ENCODE measurements around the gene PFDN4. TPM values are rescaled to one million over a fixed set of nuclear protein-coding genes. Genes with fewer than 3 reads are reported as not detected.

Gene PFDN4
- total and polyA plus RNA-seq, 2 of the 13 experiments (the other 11 are each of a cell fraction or from before 2014, with no cell fraction given): 59.8 to 227 TPM

DNA sequence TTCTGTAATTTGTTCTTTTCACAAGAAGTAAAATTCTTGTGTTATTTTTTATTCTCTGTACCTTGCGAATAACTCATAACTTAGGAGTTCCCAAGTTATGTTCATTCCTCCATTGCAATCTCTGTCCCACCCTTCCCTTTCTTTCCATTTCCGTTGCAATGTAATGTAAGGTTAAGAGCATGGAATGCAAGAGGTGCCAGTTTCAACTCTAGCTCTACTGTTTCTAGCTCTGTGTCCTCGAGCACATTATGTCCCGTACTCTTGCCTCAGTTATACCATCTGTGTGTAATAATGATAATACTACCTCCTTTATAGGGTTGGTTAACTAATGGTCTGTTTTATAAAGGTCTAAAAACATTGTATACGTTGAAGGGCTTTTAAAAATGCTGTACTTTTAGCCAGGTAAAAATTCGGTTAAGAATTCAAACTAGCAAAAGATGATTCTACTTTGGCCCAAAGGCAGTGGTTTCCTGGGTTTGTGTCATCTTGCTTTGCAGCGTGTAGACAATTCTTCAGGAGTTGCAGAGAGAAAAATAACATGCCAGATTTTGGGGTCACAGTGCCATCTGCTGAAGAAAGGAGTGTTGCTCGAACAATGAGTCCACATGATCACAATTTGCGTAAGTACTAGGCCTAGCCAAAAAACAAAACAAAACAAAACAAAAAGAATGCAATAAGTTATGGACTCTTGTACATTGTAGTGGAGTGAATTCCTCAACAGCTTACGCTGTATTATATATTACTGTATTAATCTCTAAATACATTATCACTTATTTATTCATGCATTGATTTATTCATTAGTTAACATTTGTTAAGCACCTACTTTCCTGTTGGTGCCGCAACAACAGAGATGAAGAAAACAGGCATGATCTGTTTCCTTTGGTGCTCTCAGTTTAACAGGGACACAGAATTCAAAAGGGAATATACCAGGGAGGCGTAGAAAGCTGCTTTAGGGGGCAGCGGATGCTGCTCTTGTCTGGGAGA is 10.0 kb upstream of the PFDN4 start (continued):
- TF ChIP-seq ZNF552 (CRISPR knock-in tag; IDR thresholded peaks at IDR 0.05; ENCODE audit: borderline replicate concordance): no peak
- no peak for TF ChIP-seq MTF1 (CRISPR knock-in tag; IDR thresholded peaks at IDR 0.05)
- no peak for TF ChIP-seq ZNF746 (CRISPR knock-in tag; IDR thresholded peaks at IDR 0.05)
- TF ChIP-seq, protein P1, sequence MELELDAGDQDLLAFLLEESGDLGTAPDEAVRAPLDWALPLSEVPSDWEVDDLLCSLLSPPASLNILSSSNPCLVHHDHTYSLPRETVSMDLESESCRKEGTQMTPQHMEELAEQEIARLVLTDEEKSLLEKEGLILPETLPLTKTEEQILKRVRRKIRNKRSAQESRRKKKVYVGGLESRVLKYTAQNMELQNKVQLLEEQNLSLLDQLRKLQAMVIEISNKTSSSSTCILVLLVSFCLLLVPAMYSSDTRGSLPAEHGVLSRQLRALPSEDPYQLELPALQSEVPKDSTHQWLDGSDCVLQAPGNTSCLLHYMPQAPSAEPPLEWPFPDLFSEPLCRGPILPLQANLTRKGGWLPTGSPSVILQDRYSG (CRISPR knock-in tag; IDR thresholded peaks at IDR 0.05): no peak
- no peak for TF ChIP-seq RBM39 (IDR thresholded peaks at IDR 0.05; ENCODE audit: low read depth, low read length, poor library complexity, severe bottlenecking)
- no peak for TF ChIP-seq ZNF589 (CRISPR knock-in tag; conservative IDR thresholded peaks at IDR 0.05)
- no peak for TF ChIP-seq AHR (CRISPR knock-in tag; IDR thresholded peaks at IDR 0.05)
- TF ChIP-seq, protein P2, sequence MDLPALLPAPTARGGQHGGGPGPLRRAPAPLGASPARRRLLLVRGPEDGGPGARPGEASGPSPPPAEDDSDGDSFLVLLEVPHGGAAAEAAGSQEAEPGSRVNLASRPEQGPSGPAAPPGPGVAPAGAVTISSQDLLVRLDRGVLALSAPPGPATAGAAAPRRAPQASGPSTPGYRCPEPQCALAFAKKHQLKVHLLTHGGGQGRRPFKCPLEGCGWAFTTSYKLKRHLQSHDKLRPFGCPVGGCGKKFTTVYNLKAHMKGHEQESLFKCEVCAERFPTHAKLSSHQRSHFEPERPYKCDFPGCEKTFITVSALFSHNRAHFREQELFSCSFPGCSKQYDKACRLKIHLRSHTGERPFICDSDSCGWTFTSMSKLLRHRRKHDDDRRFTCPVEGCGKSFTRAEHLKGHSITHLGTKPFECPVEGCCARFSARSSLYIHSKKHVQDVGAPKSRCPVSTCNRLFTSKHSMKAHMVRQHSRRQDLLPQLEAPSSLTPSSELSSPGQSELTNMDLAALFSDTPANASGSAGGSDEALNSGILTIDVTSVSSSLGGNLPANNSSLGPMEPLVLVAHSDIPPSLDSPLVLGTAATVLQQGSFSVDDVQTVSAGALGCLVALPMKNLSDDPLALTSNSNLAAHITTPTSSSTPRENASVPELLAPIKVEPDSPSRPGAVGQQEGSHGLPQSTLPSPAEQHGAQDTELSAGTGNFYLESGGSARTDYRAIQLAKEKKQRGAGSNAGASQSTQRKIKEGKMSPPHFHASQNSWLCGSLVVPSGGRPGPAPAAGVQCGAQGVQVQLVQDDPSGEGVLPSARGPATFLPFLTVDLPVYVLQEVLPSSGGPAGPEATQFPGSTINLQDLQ (CRISPR knock-in tag; IDR thresholded peaks at IDR 0.05): no peak
- TF ChIP-seq ZNF329 (CRISPR knock-in tag; IDR thresholded peaks at IDR 0.05; ENCODE audit: low read depth): no peak
- TF ChIP-seq, protein P3, sequence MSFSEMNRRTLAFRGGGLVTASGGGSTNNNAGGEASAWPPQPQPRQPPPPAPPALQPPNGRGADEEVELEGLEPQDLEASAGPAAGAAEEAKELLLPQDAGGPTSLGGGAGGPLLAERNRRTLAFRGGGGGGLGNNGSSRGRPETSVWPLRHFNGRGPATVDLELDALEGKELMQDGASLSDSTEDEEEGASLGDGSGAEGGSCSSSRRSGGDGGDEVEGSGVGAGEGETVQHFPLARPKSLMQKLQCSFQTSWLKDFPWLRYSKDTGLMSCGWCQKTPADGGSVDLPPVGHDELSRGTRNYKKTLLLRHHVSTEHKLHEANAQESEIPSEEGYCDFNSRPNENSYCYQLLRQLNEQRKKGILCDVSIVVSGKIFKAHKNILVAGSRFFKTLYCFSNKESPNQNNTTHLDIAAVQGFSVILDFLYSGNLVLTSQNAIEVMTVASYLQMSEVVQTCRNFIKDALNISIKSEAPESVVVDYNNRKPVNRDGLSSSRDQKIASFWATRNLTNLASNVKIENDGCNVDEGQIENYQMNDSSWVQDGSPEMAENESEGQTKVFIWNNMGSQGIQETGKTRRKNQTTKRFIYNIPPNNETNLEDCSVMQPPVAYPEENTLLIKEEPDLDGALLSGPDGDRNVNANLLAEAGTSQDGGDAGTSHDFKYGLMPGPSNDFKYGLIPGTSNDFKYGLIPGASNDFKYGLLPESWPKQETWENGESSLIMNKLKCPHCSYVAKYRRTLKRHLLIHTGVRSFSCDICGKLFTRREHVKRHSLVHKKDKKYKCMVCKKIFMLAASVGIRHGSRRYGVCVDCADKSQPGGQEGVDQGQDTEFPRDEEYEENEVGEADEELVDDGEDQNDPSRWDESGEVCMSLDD (CRISPR knock-in tag; IDR thresholded peaks at IDR 0.05; ENCODE audit: borderline replicate concordance): no peak
- no peak for TF ChIP-seq MAFK (conservative IDR thresholded peaks at IDR 0.05 in 1 of 2, IDR thresholded peaks at IDR 0.05 in 1 of 2; ENCODE audit: low read length in 2 of 2)
- TF ChIP-seq NFE2L1 (CRISPR knock-in tag; IDR thresholded peaks at IDR 0.05; ENCODE audit: borderline replicate concordance): no peak
- peak; percentile 47; the same call in 1 of the 2 replicates for TF ChIP-seq BHLHE40 (IDR thresholded peaks at IDR 0.05; ENCODE audit: low read length)
- no peak for TF ChIP-seq ZNF557 (CRISPR knock-in tag; IDR thresholded peaks at IDR 0.05)
- TF ChIP-seq TAF15 (IDR thresholded peaks at IDR 0.05; ENCODE audit: low read depth, low read length, poor library complexity, severe bottlenecking): no peak
- no peak for TF ChIP-seq FOXP1 (IDR thresholded peaks at IDR 0.05)
- peak; percentile 19; the same call in 1 of the 2 replicates for TF ChIP-seq FOXP1 (CRISPR knock-in tag; IDR thresholded peaks at IDR 0.05)
- no peak for TF ChIP-seq ZNF207 (IDR thresholded peaks at IDR 0.05; ENCODE audit: borderline replicate concordance)
- TF ChIP-seq, protein P4, sequence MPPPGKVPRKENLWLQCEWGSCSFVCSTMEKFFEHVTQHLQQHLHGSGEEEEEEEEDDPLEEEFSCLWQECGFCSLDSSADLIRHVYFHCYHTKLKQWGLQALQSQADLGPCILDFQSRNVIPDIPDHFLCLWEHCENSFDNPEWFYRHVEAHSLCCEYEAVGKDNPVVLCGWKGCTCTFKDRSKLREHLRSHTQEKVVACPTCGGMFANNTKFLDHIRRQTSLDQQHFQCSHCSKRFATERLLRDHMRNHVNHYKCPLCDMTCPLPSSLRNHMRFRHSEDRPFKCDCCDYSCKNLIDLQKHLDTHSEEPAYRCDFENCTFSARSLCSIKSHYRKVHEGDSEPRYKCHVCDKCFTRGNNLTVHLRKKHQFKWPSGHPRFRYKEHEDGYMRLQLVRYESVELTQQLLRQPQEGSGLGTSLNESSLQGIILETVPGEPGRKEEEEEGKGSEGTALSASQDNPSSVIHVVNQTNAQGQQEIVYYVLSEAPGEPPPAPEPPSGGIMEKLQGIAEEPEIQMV (CRISPR knock-in tag; IDR thresholded peaks at IDR 0.05; ENCODE audit: low read depth): no peak
- no peak for TF ChIP-seq RFX3 (CRISPR knock-in tag; IDR thresholded peaks at IDR 0.05)
- TF ChIP-seq SPEN (CRISPR knock-in tag; IDR thresholded peaks at IDR 0.05; ENCODE audit: low read depth): no peak
- TF ChIP-seq IKZF1 (IDR thresholded peaks at IDR 0.05): no peak
- no peak for TF ChIP-seq ZFAT (CRISPR knock-in tag; conservative IDR thresholded peaks at IDR 0.05)
